ENCODE measurements around the gene KCTD13.
"Not testable (repeated sequence)": the region's sequence is repeated elsewhere in the genome, so short reads cannot be mapped to it uniquely, and the experiment has no call there.

GRCh38 chr16:29909851-29910250, 16.2 kb downstream of the KCTD13 start:
- TF ChIP-seq CTCF (IDR thresholded peaks at IDR 0.05 in 4 of 5, conservative IDR thresholded peaks at IDR 0.05 in 1 of 5); POLR2A (IDR thresholded peaks at IDR 0.05): not testable (repeated sequence)

All from gastrocnemius medialis (tissue), 4 donors.